GM13977 (cell line): ENCODE measurements around the gene FBRSL1.
"Not testable (repeated sequence)": the region's sequence is repeated elsewhere in the genome, so short reads cannot be mapped to it uniquely, and the experiment has no call there.

ENCODE experiments used
- DNase-seq: peaks from one replicate; pipeline ENCODE4 v3.0.0; 2012; ENCODE audit warnings: low spot score
- CTCF ChIP-seq: IDR thresholded peaks from 2 replicates; pipeline ENCODE4 v1.5.1; 2012; ENCODE audit warnings: mild to moderate bottlenecking, control low read depth; ENCODE audit not compliant: insufficient read depth; ENCODE audit errors: extremely low read depth, missing control alignments
- in situ Hi-C: fragments of 300-500 bp; cut with MboI; formaldehyde crosslinking; loops from one replicate; pipeline ENCODE4 v1.12.0; 2022; ENCODE audit warnings: low sequenced_read_pairs, low pct_unique_long_range_greater_than_20kb, mixed read lengths, inconsistent platforms; ENCODE audit not compliant: unreplicated experiment

FBRSL1 gene

GRCh38 chr12:132530447-132530846 lies 40.5 kb downstream of the FBRSL1 start:
- TF ChIP-seq CTCF = no peak
- in situ Hi-C loops = loop anchor here (10.0 kb wide), 1 partner anchor 116 kb away; no protein-coding TSS in a partner anchor
- no peak for DNase-seq

DNA sequence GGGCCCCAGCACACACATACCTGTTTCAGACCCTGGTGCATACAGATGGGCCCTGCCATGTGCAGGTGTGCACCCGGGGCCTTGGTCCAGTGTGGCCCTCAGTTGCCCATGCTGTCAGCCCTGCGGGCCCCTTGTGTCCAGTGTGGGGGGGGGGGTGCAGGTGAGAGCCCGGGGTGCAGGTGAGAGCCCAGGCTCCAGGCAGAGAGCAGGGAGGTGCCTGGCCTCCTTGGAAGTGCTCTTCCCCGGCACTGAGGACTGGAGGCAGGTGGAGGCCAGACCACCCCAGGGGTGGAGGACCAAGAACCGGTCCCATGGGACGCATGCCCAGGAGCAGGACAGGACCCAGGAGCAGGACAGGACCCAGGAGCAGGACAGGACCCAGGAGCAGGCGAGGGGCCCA lies 40.9 kb downstream of the FBRSL1 start:
- in situ Hi-C loops = loop anchor here (10.0 kb wide), 1 partner anchor 116 kb away; no protein-coding TSS in a partner anchor
- no peak for TF ChIP-seq CTCF
- no peak for DNase-seq

DNA sequence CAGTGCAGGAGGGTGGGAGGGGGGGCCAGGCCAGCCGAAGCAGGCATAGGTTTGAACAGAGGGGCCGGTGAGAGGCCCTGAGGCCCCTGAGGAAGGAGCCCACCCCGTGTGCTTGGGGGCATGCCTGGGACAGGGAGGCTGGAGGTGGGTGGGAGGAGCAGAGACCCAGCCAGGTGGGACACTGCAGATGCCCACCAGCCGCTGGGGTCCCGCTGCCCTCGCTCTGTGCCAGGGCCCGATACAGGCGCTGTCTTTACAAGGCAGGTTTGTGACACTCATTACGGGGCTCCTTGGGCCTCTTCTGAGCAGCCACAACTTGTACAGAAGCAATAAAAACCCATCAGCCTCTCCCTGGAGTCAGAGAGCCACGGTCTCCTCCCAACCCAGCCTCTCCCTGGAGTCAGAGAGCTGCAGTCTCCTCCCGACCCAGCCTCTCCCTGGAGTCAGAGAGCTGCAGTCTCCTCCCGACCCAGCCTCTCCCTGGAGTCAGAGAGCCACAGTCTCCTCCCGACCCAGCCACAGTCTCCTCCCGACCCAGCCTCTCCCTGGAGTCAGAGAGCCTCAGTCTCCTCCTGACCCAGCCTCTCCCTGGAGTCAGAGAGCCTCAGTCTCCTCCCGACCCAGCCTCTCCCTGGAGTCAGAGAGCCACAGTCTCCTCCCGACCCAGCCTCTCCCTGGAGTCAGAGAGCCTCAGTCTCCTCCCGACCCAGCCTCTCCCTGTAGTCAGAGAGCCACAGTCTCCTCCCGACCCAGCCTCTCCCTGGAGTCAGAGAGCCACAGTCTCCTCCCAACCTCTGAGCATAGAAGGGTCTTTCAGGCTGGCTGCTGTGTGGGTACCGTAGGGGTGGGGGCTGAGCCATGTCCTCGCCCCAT lies 43.0 kb downstream of the FBRSL1 start:
- not testable (repeated sequence) for DNase-seq
- in situ Hi-C loops = loop anchor here (10.0 kb wide), 1 partner anchor 118 kb away; no protein-coding TSS in a partner anchor

DNA sequence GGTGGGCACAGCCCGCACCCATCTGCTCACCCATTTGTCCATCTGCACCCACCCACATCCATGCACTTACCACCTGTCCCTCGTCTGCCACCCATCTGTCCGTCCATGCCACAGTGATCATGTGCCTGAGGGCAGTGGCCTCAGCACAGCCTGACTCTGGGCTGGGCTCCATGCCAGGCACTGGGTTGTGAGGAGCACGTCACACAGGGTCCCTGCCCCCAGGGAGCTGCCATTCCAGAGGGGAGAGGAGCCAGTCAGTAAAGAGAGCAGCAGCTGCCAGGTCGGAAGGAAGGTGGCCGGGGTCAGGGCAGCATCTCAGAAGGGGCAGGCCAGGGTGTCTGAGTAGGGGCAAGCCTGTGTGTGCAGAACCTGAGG lies 43.6 kb downstream of the FBRSL1 start:
- in situ Hi-C loops = loop anchor here (10.0 kb wide), 1 partner anchor 119 kb away; no protein-coding TSS in a partner anchor
- no peak for TF ChIP-seq CTCF
- DNase-seq = no peak

DNA sequence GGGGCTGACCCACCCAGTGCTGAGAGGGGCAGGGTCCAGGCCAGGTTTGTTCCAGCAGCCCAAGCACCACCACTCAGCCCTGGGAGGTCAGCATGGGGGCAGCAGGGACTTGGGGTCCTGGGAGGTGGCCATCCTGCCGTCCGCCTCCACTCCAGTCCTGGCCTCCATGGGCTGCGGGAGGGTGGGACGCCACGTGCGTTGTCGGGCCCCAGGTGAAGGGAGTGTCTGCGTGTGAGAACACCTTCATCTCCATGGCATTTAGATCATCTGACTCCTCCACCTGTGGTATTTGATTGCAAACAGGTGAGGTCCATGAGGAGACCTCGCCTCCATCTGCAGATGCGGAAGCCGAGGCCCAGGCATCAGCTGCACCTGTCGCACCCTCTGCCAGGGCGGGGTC lies 44.1 kb downstream of the FBRSL1 start:
- in situ Hi-C loops = loop anchor here (10.0 kb wide), 1 partner anchor 119 kb away; no protein-coding TSS in a partner anchor
- no peak for DNase-seq
- no peak for TF ChIP-seq CTCF

DNA sequence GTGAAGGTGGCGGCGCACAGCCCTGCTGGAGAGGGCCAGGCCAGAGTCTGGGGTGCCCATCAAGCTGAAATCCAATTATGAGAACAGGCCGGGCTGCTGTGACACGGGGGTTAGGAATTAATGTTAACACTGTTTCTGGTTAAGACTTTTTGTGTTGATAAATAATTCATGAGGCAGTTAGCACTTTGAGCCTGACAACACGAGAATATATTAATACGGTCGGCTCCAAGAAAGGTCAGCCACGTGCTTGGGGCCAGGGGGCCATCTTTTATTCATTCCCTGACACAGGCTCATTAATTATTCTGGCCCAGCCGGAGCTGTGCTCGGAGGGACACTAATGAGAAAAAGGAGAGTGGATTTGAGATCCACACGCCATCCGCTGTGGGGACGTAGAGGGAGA lies 45.1 kb downstream of the FBRSL1 start:
- no peak for DNase-seq
- in situ Hi-C loops = loop anchor here (10.0 kb wide), 1 partner anchor 120 kb away; no protein-coding TSS in a partner anchor
- TF ChIP-seq CTCF = no peak
